Prostate gland (tissue), 2 donors: ENCODE results near the gene TAS1R1.

ENCODE experiments used
- CTCF ChIP-seq, 4 experiments: fragments of 200-600 bp in 2 of 4; fragments of 450-650 bp in 2 of 4; sonication (generic) in 2 of 4; IDR thresholded peaks; 1 replicate in 3 of 4; 2 replicates in 1 of 4; pipeline ENCODE4 v1.5.1; 2016 to 2019; ENCODE audit warnings: antibody characterized with exemption in 4 of 4, mild to moderate bottlenecking in 2 of 4, moderate library complexity in 2 of 4
- POLR2A ChIP-seq: fragments of 450-650 bp; IDR thresholded peaks from one replicate; pipeline ENCODE4 v1.6.1; 2016; ENCODE audit warnings: antibody characterized with exemption, mild to moderate bottlenecking

- no peak for TF ChIP-seq CTCF (IDR thresholded peaks at IDR 0.05)
- TF ChIP-seq POLR2A = no peak
Observed at GRCh38 chr1:6521536-6521935, 33.6 kb upstream of the TAS1R1 start.
